ENCODE results near the gene WDR70.

- TF ChIP-seq ZNF274 (IDR thresholded peaks at IDR 0.05; ENCODE audit: insufficient read depth, insufficient read length) (no peak), EZH2 (IDR thresholded peaks at IDR 0.05; ENCODE audit: borderline replicate concordance, control insufficient read depth, low read depth, low read length) (no peak), TAF1 (IDR thresholded peaks at IDR 0.05; ENCODE audit: borderline replicate concordance, low read depth, low read length) (no peak), CHD2 (IDR thresholded peaks at IDR 0.05; ENCODE audit: borderline replicate concordance, low read depth, low read length) (no peak), RAD21 (IDR thresholded peaks at IDR 0.05; ENCODE audit: insufficient read depth, low read depth, low read length) (no peak), POLR2AphosphoS5 (IDR thresholded peaks at IDR 0.05; ENCODE audit: low read length) (no peak), SP1 (IDR thresholded peaks at IDR 0.05; ENCODE audit: low read depth, low read length) (no peak), POLR2AphosphoS2 (IDR thresholded peaks at IDR 0.05; ENCODE audit: low read depth, low read length) (no peak), ETV6 (conservative IDR thresholded peaks at IDR 0.05 in 1 of 2, IDR thresholded peaks at IDR 0.05 in 1 of 2; ENCODE audit: borderline replicate concordance in 1 of 2, low read depth in 1 of 2) (no peak), CTCF (IDR thresholded peaks at IDR 0.05 in 2 of 3, conservative IDR thresholded peaks at IDR 0.05 in 1 of 3; ENCODE audit: control insufficient read depth in 2 of 3, extremely low read depth in 1 of 3, insufficient read depth in 1 of 3, low read depth in 3 of 3, low read length in 3 of 3) (no peak)
- TF ChIP-seq, protein P1, sequence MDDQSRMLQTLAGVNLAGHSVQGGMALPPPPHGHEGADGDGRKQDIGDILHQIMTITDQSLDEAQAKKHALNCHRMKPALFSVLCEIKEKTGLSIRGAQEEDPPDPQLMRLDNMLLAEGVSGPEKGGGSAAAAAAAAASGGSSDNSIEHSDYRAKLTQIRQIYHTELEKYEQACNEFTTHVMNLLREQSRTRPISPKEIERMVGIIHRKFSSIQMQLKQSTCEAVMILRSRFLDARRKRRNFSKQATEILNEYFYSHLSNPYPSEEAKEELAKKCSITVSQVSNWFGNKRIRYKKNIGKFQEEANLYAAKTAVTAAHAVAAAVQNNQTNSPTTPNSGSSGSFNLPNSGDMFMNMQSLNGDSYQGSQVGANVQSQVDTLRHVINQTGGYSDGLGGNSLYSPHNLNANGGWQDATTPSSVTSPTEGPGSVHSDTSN (IDR thresholded peaks at IDR 0.05; ENCODE audit: insufficient replicate concordance, low read depth, low read length) = no peak
Observed at GRCh38 chr5:37712750-37713149, 333.6 kb downstream of the WDR70 start.

Measured in GM12878 (cell line).